Nucleus accumbens (tissue), 56 donors: ENCODE data around the gene LRRC58.
"Not testable (repeated sequence)": the region's sequence is repeated elsewhere in the genome, so short reads cannot be mapped to it uniquely, and the experiment has no call there.

Experiments used
- DNase-seq, 56 donors: peaks; one replicate each; lab custom pipeline; 2025; lab: John Stamatoyannopoulos, UW

LRRC58 gene

GRCh38 chr3:120348991-120349854, at the start of gene LRRC58:
TSS of gene LRRC58 (minus strand) at chr3:120349354. CDS start at chr3:120349243, 111 bp downstream.
- peak; percentile 40 to 96 (median 85) for DNase-seq

GRCh38 chr3:120396469-120396868, 47.3 kb upstream of the LRRC58 start:
- DNase-seq, result no peak

- no peak for DNase-seq
These were observed 45.2 kb upstream of the LRRC58 start for GRCh38 chr3:120394347-120394746.

- DNase-seq, result no peak
These were observed 44.6 kb upstream of the LRRC58 start for GRCh38 chr3:120393761-120394160.

- no peak for DNase-seq
These were observed 44.1 kb upstream of the LRRC58 start for GRCh38 chr3:120393243-120393642.

GRCh38 chr3:120382941-120383447, 33.8 kb upstream of the LRRC58 start:
- DNase-seq, result no peak

- DNase-seq, result no peak
These were observed 32.3 kb upstream of the LRRC58 start for GRCh38 chr3:120381503-120381902.

- DNase-seq, result not testable (repeated sequence)
These were observed 28.8 kb upstream of the LRRC58 start for GRCh38 chr3:120377948-120378347.

GRCh38 chr3:120370463-120370862, 21.3 kb upstream of the LRRC58 start:
- no peak for DNase-seq

- DNase-seq, result no peak
These were observed 19.9 kb upstream of the LRRC58 start for GRCh38 chr3:120369037-120369467.

GRCh38 chr3:120368172-120368571, 19.0 kb upstream of the LRRC58 start:
- DNase-seq, result no peak

GRCh38 chr3:120364821-120365220, 15.7 kb upstream of the LRRC58 start:
- no peak for DNase-seq

- DNase-seq, result no peak
These were observed 14.9 kb upstream of the LRRC58 start for GRCh38 chr3:120364101-120364500.

- no peak for DNase-seq
These were observed 8.7 kb upstream of the LRRC58 start for GRCh38 chr3:120357807-120358206.

GRCh38 chr3:120355486-120355885, 6.3 kb upstream of the LRRC58 start:
- no peak for DNase-seq

- no peak for DNase-seq
These were observed 4.3 kb upstream of the LRRC58 start for GRCh38 chr3:120353463-120353862.

GRCh38 chr3:120352017-120352416, 2.9 kb upstream of the LRRC58 start:
- no peak for DNase-seq

GRCh38 chr3:120350401-120350941, 1.3 kb upstream of the LRRC58 start:
- peak in 9 of 56 donors; percentile 1 to 23 (median 2) for DNase-seq

- no peak for DNase-seq
These were observed 636 bp upstream of the LRRC58 start for GRCh38 chr3:120349855-120350125.

- peak in 13 of 56 donors; percentile 36 to 77 (median 55) for DNase-seq
These were observed 826 bp downstream of the LRRC58 start for GRCh38 chr3:120348065-120348990.

- no peak for DNase-seq
These were observed 4.8 kb downstream of the LRRC58 start for GRCh38 chr3:120344349-120344748.
